HepG2 (cell line): Measurements from ENCODE around the gene PTF1A. TPM values are rescaled to one million over a fixed set of nuclear protein-coding genes. Genes with fewer than 3 reads are reported as not detected.

Source experiments
- AGO1 ChIP-seq: fragments of 200-400 bp; formaldehyde crosslinking; IDR thresholded peaks from 2 replicates; pipeline ENCODE4 v1.6.1; 2017; ENCODE audit warnings: mild to moderate bottlenecking, low read depth, low read length, moderate library complexity; ENCODE audit not compliant: poor library complexity, severe bottlenecking
- BCL6 ChIP-seq: IDR thresholded peaks from 2 replicates; pipeline ENCODE4 v1.6.1; 2016; ENCODE audit warnings: missing genetic modification reagents, missing compliant biosample characterization
- FOXA1 ChIP-seq, 2 experiments: fragments of 450-650 bp in 1 of 2; sonication (generic) in 1 of 2; formaldehyde crosslinking in 1 of 2; IDR thresholded peaks; 2 replicates each; pipeline versions ENCODE4 v1.4.0 to v1.6.1; 2016 to 2020; ENCODE audit warnings: missing genetic modification reagents in 1 of 2
- HNF4A ChIP-seq: sonication (generic); formaldehyde crosslinking; IDR thresholded peaks from 2 replicates; pipeline ENCODE4 v1.4.0; 2020; ENCODE audit warnings: missing genetic modification reagents
- HOXA5 ChIP-seq: sonication (generic); formaldehyde crosslinking; IDR thresholded peaks from 2 replicates; pipeline ENCODE4 v1.4.0; 2020; ENCODE audit warnings: missing genetic modification reagents
- MAFF ChIP-seq: IDR thresholded peaks from 2 replicates; pipeline ENCODE4 v1.6.1; 2011; ENCODE audit warnings: low read depth, low read length, improper control_type of control experiment
- MIER3 ChIP-seq: IDR thresholded peaks from 2 replicates; pipeline ENCODE4 v1.6.1; 2016; ENCODE audit warnings: missing compliant biosample characterization, borderline replicate concordance
- MXI1 ChIP-seq: IDR thresholded peaks from 3 replicates; pipeline ENCODE4 v1.6.1; 2012; ENCODE audit warnings: low read depth, low read length, inconsistent platforms, borderline replicate concordance
- NR2C2 ChIP-seq: sonication (generic); formaldehyde crosslinking; IDR thresholded peaks from 2 replicates; pipeline ENCODE4 v1.4.0; 2020; ENCODE audit warnings: missing genetic modification reagents, mild to moderate bottlenecking, moderate library complexity, borderline replicate concordance
- PRPF4 ChIP-seq: fragments of 200-400 bp; formaldehyde crosslinking; IDR thresholded peaks from 2 replicates; pipeline ENCODE4 v1.6.1; 2016; ENCODE audit warnings: low read length, low read depth; ENCODE audit not compliant: poor library complexity, severe bottlenecking
- RARG ChIP-seq: sonication (generic); formaldehyde crosslinking; IDR thresholded peaks from 2 replicates; pipeline ENCODE4 v1.4.0; 2020; ENCODE audit warnings: low read depth, mild to moderate bottlenecking, missing genetic modification reagents
- TBP ChIP-seq: sonication (generic); formaldehyde crosslinking; IDR thresholded peaks from 2 replicates; pipeline ENCODE4 v1.5.0; 2020; ENCODE audit warnings: missing genetic modification reagents
- TCF7 ChIP-seq: sonication (generic); IDR thresholded peaks from 2 replicates; pipeline ENCODE4 v1.6.1; 2016; ENCODE audit warnings: antibody characterized with exemption, low read depth
- ZFP90 ChIP-seq: sonication (generic); formaldehyde crosslinking; IDR thresholded peaks from 2 replicates; pipeline ENCODE4 v1.8.0; 2022; ENCODE audit warnings: missing genetic modification reagents, mild to moderate bottlenecking, inconsistent platforms, borderline replicate concordance
- ZNF101 ChIP-seq: sonication (generic); formaldehyde crosslinking; IDR thresholded peaks from 2 replicates; pipeline ENCODE4 v1.4.0; 2020; ENCODE audit warnings: mild to moderate bottlenecking, low read depth, missing genetic modification reagents, borderline replicate concordance
- ZNF747 ChIP-seq: sonication (generic); formaldehyde crosslinking; IDR thresholded peaks from 2 replicates; pipeline ENCODE4 v1.8.1; 2023; ENCODE audit warnings: missing genetic modification reagents, mild to moderate bottlenecking, borderline replicate concordance
- polyA plus RNA-seq, 8 experiments: library from polyadenylated mRNA; depleted of rRNA in 3 of 8; stranded (reverse) in 7 of 8; unstranded in 1 of 8; fragments of >200 nt; fragmentation: Illumina TruSeq in 4 of 8; extraction: Trizol in 4 of 8; gene quantifications; 2 replicates each; pipeline versions ENCODE4 v1.2.1 to v1.2.3, GENCODE V29; 2011 to 2016; ENCODE audit warnings: low read depth in 4 of 8, missing spikeins in 1 of 8, mixed read lengths in 1 of 8; ENCODE audit not compliant: insufficient read depth in 1 of 8
- total RNA-seq, 5 experiments: library from RNA; depleted of rRNA; stranded (reverse); fragments of >200 nt; fragmentation: Illumina TruSeq; extraction: Trizol; gene quantifications; 2 replicates each; pipeline ENCODE4 v1.2.3, GENCODE V29; 2016; ENCODE audit warnings: low read depth in 1 of 5
- TF ChIP-seq, protein P1 (sequence below): sonication (generic); formaldehyde crosslinking; IDR thresholded peaks from 2 replicates; pipeline ENCODE4 v1.5.0; 2020; ENCODE audit warnings: missing genetic modification reagents
- TF ChIP-seq, protein P2 (sequence below): sonication (generic); formaldehyde crosslinking; IDR thresholded peaks from 2 replicates; pipeline ENCODE4 v1.5.1; 2020; ENCODE audit warnings: mild to moderate bottlenecking, missing genetic modification reagents
- TF ChIP-seq, protein P3 (sequence below): sonication (generic); formaldehyde crosslinking; IDR thresholded peaks from 2 replicates; pipeline ENCODE4 v1.4.0; 2020; ENCODE audit warnings: low read depth, missing genetic modification reagents
- TF ChIP-seq, protein P4 (sequence below): IDR thresholded peaks from 2 replicates; pipeline ENCODE4 v1.6.1; 2012; ENCODE audit warnings: inconsistent platforms
- TF ChIP-seq, protein P5 (sequence below): sonication (generic); formaldehyde crosslinking; IDR thresholded peaks from 2 replicates; pipeline ENCODE4 v1.5.0; 2020; ENCODE audit warnings: missing genetic modification reagents

PTF1A gene
- total and polyA plus RNA-seq, 2 of the 13 experiments (the other 11 are each of a cell fraction or from before 2014, with no cell fraction given) = not detected

DNA sequence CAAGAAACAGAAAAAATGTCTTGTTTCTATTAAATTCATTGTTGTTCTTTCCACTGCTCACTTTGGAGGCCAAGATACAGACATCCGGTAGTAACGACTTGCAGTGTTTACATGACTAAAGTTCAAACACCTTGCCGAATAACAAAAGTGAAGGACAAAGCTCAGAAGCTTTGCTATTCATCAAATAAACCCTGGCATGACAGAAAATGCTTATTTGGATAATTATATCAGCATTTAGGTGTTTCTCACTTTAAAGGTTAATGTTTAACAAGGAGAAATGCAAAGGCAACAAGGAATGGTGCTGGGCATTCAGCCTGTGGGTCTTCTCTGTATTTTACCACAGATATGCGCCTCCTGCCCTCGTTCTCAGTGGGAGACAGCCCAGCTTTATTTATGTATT is 5.4 kb upstream of the PTF1A start (continued):
- TF ChIP-seq, protein P1, sequence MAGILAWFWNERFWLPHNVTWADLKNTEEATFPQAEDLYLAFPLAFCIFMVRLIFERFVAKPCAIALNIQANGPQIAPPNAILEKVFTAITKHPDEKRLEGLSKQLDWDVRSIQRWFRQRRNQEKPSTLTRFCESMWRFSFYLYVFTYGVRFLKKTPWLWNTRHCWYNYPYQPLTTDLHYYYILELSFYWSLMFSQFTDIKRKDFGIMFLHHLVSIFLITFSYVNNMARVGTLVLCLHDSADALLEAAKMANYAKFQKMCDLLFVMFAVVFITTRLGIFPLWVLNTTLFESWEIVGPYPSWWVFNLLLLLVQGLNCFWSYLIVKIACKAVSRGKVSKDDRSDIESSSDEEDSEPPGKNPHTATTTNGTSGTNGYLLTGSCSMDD = no peak
- TF ChIP-seq RARG (CRISPR knock-in tag) = no peak
- TF ChIP-seq, protein P2, sequence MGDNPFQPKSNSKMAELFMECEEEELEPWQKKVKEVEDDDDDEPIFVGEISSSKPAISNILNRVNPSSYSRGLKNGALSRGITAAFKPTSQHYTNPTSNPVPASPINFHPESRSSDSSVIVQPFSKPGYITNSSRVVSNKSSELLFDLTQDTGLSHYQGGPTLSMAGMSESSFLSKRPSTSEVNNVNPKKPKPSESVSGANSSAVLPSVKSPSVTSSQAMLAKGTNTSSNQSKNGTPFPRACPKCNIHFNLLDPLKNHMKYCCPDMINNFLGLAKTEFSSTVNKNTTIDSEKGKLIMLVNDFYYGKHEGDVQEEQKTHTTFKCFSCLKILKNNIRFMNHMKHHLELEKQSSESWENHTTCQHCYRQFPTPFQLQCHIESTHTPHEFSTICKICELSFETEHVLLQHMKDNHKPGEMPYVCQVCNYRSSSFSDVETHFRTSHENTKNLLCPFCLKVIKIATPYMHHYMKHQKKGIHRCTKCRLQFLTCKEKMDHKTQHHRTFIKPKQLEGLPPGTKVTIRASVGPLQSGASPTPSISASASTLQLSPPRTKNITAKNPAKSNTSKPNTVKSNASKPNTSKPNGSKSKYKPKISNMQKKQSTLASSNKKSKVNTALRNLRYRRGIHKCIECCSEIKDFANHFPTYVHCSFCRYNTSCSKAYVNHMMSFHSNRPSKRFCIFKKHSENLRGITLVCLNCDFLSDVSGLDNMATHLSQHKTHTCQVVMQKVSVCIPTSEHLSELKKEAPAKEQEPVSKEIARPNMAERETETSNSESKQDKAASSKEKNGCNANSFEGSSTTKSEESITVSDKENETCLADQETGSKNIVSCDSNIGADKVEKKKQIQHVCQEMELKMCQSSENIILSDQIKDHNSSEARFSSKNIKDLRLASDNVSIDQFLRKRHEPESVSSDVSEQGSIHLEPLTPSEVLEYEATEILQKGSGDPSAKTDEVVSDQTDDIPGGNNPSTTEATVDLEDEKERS = no peak
- TF ChIP-seq TBP (CRISPR knock-in tag) = no peak
- peak; percentile 85 for TF ChIP-seq HNF4A (CRISPR knock-in tag)
- TF ChIP-seq MIER3 (CRISPR knock-in tag) = peak; percentile 77; the same call in 1 of the 2 replicates
- TF ChIP-seq, protein P3, sequence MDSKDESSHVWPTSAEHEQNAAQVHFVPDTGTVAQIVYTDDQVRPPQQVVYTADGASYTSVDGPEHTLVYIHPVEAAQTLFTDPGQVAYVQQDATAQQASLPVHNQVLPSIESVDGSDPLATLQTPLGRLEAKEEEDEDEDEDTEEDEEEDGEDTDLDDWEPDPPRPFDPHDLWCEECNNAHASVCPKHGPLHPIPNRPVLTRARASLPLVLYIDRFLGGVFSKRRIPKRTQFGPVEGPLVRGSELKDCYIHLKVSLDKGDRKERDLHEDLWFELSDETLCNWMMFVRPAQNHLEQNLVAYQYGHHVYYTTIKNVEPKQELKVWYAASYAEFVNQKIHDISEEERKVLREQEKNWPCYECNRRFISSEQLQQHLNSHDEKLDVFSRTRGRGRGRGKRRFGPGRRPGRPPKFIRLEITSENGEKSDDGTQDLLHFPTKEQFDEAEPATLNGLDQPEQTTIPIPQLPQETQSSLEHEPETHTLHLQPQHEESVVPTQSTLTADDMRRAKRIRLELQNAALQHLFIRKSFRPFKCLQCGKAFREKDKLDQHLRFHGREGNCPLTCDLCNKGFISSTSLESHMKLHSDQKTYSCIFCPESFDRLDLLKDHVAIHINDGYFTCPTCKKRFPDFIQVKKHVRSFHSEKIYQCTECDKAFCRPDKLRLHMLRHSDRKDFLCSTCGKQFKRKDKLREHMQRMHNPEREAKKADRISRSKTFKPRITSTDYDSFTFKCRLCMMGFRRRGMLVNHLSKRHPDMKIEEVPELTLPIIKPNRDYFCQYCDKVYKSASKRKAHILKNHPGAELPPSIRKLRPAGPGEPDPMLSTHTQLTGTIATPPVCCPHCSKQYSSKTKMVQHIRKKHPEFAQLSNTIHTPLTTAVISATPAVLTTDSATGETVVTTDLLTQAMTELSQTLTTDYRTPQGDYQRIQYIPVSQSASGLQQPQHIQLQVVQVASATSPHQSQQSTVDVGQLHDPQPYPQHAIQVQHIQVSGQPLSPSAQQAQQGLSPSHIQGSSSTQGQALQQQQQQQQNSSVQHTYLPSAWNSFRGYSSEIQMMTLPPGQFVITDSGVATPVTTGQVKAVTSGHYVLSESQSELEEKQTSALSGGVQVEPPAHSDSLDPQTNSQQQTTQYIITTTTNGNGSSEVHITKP = no peak
- peak; percentile 86 for TF ChIP-seq BCL6 (CRISPR knock-in tag)
- no peak for TF ChIP-seq PRPF4
- TF ChIP-seq, protein P4, sequence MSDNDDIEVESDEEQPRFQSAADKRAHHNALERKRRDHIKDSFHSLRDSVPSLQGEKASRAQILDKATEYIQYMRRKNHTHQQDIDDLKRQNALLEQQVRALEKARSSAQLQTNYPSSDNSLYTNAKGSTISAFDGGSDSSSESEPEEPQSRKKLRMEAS = no peak
- no peak for TF ChIP-seq ZNF101
- TF ChIP-seq MXI1 = no peak
- no peak for TF ChIP-seq ZFP90 (CRISPR knock-in tag)
- no peak for TF ChIP-seq HOXA5 (CRISPR knock-in tag)
- TF ChIP-seq ZNF747 (CRISPR knock-in tag) = no peak
- no peak for TF ChIP-seq AGO1
- TF ChIP-seq MAFF = peak; percentile 72
- no peak for TF ChIP-seq NR2C2 (CRISPR knock-in tag)
- TF ChIP-seq FOXA1 (IDR thresholded peaks at IDR 0.05) = peak; percentile 69
- peak; percentile 87 for TF ChIP-seq FOXA1 (CRISPR knock-in tag; IDR thresholded peaks at IDR 0.05)
- TF ChIP-seq, protein P5, sequence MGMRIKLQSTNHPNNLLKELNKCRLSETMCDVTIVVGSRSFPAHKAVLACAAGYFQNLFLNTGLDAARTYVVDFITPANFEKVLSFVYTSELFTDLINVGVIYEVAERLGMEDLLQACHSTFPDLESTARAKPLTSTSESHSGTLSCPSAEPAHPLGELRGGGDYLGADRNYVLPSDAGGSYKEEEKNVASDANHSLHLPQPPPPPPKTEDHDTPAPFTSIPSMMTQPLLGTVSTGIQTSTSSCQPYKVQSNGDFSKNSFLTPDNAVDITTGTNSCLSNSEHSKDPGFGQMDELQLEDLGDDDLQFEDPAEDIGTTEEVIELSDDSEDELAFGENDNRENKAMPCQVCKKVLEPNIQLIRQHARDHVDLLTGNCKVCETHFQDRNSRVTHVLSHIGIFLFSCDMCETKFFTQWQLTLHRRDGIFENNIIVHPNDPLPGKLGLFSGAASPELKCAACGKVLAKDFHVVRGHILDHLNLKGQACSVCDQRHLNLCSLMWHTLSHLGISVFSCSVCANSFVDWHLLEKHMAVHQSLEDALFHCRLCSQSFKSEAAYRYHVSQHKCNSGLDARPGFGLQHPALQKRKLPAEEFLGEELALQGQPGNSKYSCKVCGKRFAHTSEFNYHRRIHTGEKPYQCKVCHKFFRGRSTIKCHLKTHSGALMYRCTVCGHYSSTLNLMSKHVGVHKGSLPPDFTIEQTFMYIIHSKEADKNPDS (CRISPR knock-in tag) = no peak
- peak; percentile 89 for TF ChIP-seq TCF7
